IPS DF 19.7 (cell line): ENCODE results near the gene TNFAIP3.

Experiments used
- DNase-seq: peaks from one replicate; pipeline ENCODE4 v3.0.0-alpha.2; 2013; ENCODE audit warnings: low read depth, low spot score

Gene TNFAIP3

GRCh38 chr6:137901454-137901853 lies 34.4 kb downstream of the TNFAIP3 start:
- no peak for DNase-seq

GRCh38 chr6:137902699-137903098 lies 35.6 kb downstream of the TNFAIP3 start:
- no peak for DNase-seq

- DNase-seq = no peak
These were observed 36.3 kb downstream of the TNFAIP3 start for GRCh38 chr6:137903274-137903932.

GRCh38 chr6:137903933-137904821 lies 37.1 kb downstream of the TNFAIP3 start:
- DNase-seq = no peak

- DNase-seq = no peak
These were observed 38.0 kb downstream of the TNFAIP3 start for GRCh38 chr6:137904822-137905617.

GRCh38 chr6:137906020-137906472 lies 39.0 kb downstream of the TNFAIP3 start:
- DNase-seq = no peak

- DNase-seq = no peak
These were observed 40.1 kb downstream of the TNFAIP3 start for GRCh38 chr6:137907170-137907569.

- DNase-seq = no peak
These were observed 42.5 kb downstream of the TNFAIP3 start for GRCh38 chr6:137909533-137909932.

GRCh38 chr6:137910424-137910834 lies 43.4 kb downstream of the TNFAIP3 start:
- DNase-seq = no peak

GRCh38 chr6:137910843-137911456 lies 43.9 kb downstream of the TNFAIP3 start:
- no peak for DNase-seq

GRCh38 chr6:137911675-137912191 lies 44.7 kb downstream of the TNFAIP3 start:
- DNase-seq = no peak

GRCh38 chr6:137912813-137913212 lies 45.8 kb downstream of the TNFAIP3 start:
- DNase-seq = no peak

GRCh38 chr6:137913434-137913833 lies 46.4 kb downstream of the TNFAIP3 start:
- DNase-seq = no peak

GRCh38 chr6:137913996-137914529 lies 47.0 kb downstream of the TNFAIP3 start:
- no peak for DNase-seq

GRCh38 chr6:137914530-137915193 lies 47.6 kb downstream of the TNFAIP3 start:
- DNase-seq = no peak

- no peak for DNase-seq
These were observed 48.7 kb downstream of the TNFAIP3 start for GRCh38 chr6:137915790-137916189.

- no peak for DNase-seq
These were observed 50.7 kb downstream of the TNFAIP3 start for GRCh38 chr6:137917551-137918325.

GRCh38 chr6:137919502-137919823 lies 52.4 kb downstream of the TNFAIP3 start:
- DNase-seq = no peak

- DNase-seq = no peak
These were observed 53.0 kb downstream of the TNFAIP3 start for GRCh38 chr6:137919837-137920730.
